Right cardiac atrium (tissue), 5 donors: Measurements from ENCODE around the gene TMPRSS3. TPM values are rescaled to one million over a fixed set of nuclear protein-coding genes. Genes with fewer than 3 reads are reported as not detected.
A peak's percentile ranks its signal among the peaks of the same experiment; 100 is the strongest.

Source experiments
- ATAC-seq, 2 donors: fragments of 200-7000 bp; cut with Tn5 transposase; one replicate each; pipeline versions ENCODE4 v1.8.0 to v1.9.1; 2020; ENCODE audit warnings: moderate library complexity in 2 of 2, mild to moderate bottlenecking in 1 of 2
- DNase-seq, 3 donors: peaks; one replicate each; pipeline ENCODE4 v3.0.0-alpha.2; 2020
- H3K27ac ChIP-seq: one replicate; pipeline ENCODE4 v1.5.1; 2013; ENCODE audit warnings: mild to moderate bottlenecking, low read length, control low read depth, moderate library complexity
- H3K27me3 ChIP-seq: one replicate; pipeline ENCODE4 v1.6.1; 2013; ENCODE audit not compliant: control insufficient read depth, insufficient read depth
- H3K4me1 ChIP-seq: one replicate; pipeline ENCODE4 v1.6.1; 2013; ENCODE audit warnings: low read length; ENCODE audit not compliant: control insufficient read depth, insufficient read depth
- H3K4me3 ChIP-seq: one replicate; pipeline ENCODE4 v1.5.1; 2013; ENCODE audit warnings: low read length, control low read depth
- H3K9me3 ChIP-seq: one replicate; pipeline ENCODE4 v1.6.1; 2013; ENCODE audit warnings: low read length; ENCODE audit not compliant: control insufficient read depth
- WGBS: extraction: QIAGEN DNeasy Blood & Tissue Kit; methylation state at CpG from one replicate; pipeline ENCODE4 v1.1.7; 2013; 5-methylcytosine and 5-hydroxymethylcytosine counted together
- intact Hi-C, 4 donors: fragments of 100-400 bp; cut with DNase I; formaldehyde crosslinking; loops; one replicate each; pipeline versions ENCODE4 v1.11.0 to v1.14.0; 2022 to 2023
- polyA plus RNA-seq: library from polyadenylated mRNA; stranded (reverse); fragments of 200-250 nt; gene quantifications from one replicate; pipeline ENCODE4 v1.2.3, GENCODE V29; 2013
- total RNA-seq, 4 donors: library from RNA; stranded (reverse); fragmentation: NEBNext Ultra II Directional; extraction: Animal tissue kit (Norgen Biotek cat#: 25700); gene quantifications; one replicate each; pipeline ENCODE4 v1.2.1, GENCODE V29; 2021
- donor health status: healthy with polysubstance abuse.
- donor health status: DM: no; HTN: yes; CAD: no.
- donor health status: DM: no; HTN: no; CAD: no.
- donor health status: DM: no; HTN: yes; CAD: no; lungs with severe emphysema.
- donor health status: DM: yes; HTN: yes; CAD: no.

TMPRSS3 gene
- total and polyA plus RNA-seq, 5 donors, result not detected

DNA sequence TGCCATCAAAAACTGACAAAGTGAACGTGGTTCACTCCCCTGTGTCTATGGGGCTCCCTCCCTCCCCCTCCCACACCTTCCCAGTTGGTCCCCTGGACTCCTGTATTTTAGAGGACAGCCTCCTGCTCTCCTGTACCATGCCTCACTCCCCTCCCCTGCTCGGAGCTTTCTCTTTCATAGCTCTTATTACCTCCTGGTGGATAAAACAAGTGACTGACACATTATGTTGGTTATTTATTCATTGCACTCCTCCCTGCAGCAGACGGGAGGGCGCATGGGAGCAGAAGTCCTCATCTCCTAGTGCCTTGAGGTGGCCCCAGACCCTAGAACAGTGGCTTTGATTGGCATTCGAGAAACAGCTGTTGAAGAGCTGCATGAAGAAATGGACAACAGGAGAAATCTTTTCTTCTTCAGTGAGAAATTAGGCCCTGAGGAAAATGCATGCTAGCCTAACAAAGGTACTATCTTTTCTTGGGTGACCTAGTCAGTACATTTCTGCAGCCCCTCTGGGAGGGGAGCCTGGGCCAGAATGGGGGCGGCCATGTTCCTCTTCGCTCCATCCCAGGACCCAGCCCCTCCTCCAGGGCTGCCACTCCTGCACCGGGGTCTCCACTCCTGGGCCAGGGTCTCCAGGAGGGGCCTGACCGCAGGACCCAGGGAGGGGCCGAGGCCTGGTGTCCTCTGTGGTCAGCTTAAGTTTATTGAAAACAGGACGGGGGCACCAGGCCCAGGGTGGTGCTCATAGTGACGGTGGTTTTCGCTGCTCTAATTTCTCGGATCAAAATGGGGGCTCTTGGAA is 28.3 kb downstream of the TMPRSS3 start:
- no peak for DNase-seq
- Histone ChIP-seq H3K27ac (no peak overlapping the region), H3K4me1 (no peaks in the 10 kb centered on the region), H3K27me3 (no peaks in the 10 kb centered on the region), H3K9me3 (no peaks in the 10 kb centered on the region), H3K4me3 (no peak overlapping the region)
- intact Hi-C loops, result no loop called here
- 86% methylated on average over 14 of the region's 14 CpGs for WGBS
- ATAC-seq, result no peak

DNA sequence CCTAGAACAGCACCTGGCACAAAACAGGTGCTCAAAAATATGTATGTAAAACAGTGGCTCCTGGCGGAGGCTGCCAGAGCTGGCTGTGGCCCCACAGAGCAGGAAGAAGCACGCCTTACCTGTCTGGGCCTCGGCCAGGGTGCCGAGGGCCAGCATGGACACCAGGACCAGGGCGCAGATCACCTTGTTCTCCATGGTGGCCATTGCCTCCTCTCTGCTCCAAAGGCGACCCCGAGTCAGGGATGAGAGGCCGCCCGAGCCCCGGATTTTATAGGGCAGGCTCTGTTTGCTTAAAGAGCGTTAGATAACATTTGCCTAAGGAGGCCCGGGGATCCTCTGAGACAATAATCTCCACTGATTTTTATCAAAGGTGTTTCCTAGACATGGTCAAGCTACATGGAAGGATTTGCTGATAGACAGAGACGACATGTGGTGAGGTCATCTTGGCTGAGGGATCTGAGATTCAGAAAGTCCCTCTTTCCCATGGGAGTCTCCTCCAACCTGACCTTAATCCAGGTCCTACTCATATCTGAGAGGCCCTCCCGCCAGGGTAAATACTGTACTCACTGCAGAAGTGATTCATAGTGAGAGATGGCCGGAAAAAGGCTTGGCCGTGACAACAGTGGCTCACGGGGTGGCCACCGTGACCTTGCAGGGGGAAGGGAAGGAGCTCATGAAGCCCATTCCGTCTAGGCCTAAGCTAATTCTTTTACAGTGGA is 29.4 kb downstream of the TMPRSS3 start, which contains the start of gene TFF1:
Gene TFF1, minus strand, starts transcription at position 244 of the 719 bp plus-strand sequence. Its CDS starts 40 bp downstream, at position 204.
- Histone ChIP-seq H3K27ac (no peak within 1 kb of the TSS), H3K9me3 (no peaks in the 10 kb centered on the region), H3K4me1 (no peaks in the 10 kb centered on the region), H3K4me3 (no peak within 1 kb of the TSS), H3K27me3 (no peaks in the 10 kb centered on the region)
- 70% methylated on average over 19 of the region's 19 CpGs for WGBS
- ATAC-seq (peak in 1 of 2 donors; percentile 46), DNase-seq (no peak)
- intact Hi-C loops, result no loop called here

DNA sequence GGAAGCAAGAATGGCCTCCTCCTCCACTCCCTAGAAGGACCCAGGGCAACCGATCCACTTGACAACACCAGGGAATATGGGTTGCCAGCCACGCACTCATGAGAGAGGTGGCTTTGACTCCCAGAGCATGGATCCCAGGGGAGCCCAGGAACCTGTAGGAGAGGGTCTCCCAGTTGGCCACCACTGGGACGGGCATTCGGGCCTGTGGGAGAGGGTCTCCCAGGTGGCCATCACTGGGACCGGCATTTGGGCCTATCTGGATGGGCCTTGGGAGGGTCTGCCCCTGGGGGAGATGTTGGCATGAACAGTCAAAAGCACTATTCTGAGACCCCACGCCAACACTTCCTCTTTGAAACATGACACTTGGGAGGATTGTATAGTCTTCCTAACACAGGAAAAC is 30.1 kb downstream of the TMPRSS3 start:
- ATAC-seq (no peak), DNase-seq (no peak)
- 80% methylated on average over 6 of the region's 6 CpGs for WGBS
- H3K27ac ChIP-seq, result no peak overlapping the region
- intact Hi-C loops, result no loop called here
- no peak overlapping the region for H3K4me3 ChIP-seq
- H3K27me3 ChIP-seq, result no peaks in the 10 kb centered on the region
- H3K9me3 ChIP-seq, result no peaks in the 10 kb centered on the region
- H3K4me1 ChIP-seq, result no peaks in the 10 kb centered on the region

DNA sequence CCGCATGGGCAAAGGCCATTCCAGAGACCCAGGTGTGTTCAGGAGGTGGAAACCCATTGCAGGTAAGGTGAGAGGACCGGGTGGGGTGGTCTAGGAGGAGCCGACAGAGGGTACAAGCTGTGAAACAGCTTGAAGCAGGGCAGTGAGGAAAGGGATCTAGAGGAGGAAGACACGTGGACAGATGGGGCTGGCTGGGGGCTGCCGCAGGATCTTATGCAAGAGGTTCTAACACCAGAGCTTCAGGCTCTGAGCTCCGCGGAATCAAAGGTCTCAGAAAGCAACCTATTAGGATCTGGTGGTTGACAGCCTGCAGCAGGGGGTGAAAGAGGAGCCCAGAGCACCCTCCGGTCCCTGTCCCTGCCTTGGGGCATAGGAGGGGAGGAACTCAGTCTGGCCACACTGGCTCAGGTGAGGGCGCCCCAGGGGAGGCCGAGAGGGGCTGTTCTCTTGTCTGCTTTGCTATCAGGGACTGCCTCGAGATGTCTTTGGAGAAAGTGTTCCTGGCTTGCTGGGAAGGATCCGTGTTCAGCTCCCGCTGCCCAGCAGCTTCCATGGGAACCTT is 31.5 kb downstream of the TMPRSS3 start:
- WGBS, result 69% methylated on average over 13 of the region's 13 CpGs
- intact Hi-C loops, result no loop called here
- Histone ChIP-seq H3K4me1 (no peaks in the 10 kb centered on the region), H3K27ac (no peak overlapping the region), H3K27me3 (no peaks in the 10 kb centered on the region), H3K4me3 (no peak overlapping the region), H3K9me3 (no peaks in the 10 kb centered on the region)
- no peak for DNase-seq
- no peak for ATAC-seq

DNA sequence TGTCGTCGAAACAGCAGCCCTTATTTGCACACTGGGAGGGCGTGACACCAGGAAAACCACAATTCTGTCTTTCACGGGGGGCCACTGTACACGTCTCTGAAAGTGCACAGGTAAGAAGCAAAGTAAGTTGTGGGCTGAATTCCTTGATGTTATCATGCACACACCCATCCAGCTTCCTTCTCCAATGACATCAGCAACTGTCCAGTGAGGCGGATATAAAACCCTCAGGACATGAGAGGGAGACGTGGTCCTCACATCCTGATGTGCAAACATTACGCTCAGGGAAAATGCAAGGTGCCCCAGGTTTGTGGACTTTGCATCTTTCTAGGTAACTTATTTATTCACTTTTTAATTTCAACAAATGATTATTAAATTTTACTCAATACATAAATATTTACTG is 32.5 kb downstream of the TMPRSS3 start:
- no peaks in the 10 kb centered on the region for H3K27me3 ChIP-seq
- H3K4me1 ChIP-seq, result no peaks in the 10 kb centered on the region
- intact Hi-C loops, result no loop called here
- no peak for DNase-seq
- WGBS, result 73% methylated on average over 8 of the region's 8 CpGs
- ATAC-seq, result no peak
- H3K27ac ChIP-seq, result no peak overlapping the region
- H3K9me3 ChIP-seq, result no peaks in the 10 kb centered on the region
- H3K4me3 ChIP-seq, result no peak overlapping the region

DNA sequence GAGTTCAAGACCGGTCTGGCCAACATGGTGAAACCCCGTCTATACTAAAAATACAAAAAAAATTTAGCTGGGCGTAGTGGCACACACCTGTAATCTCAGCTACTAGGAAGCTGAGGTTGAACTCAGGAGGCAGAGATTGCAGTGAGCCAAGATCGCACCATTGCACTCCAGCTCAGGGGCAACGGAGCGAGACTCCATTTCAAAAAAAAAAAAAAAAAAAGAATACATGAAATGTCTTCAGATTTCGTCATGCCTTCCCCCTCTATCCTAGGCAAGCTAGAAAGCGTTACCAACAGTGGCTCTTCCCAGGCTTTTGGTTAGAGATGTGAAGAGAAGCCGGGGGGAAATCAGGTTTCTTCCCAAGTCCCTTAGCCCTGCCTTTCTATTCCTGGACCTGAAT is 33.2 kb downstream of the TMPRSS3 start:
- WGBS, result 68% methylated on average over 9 of the region's 9 CpGs
- Histone ChIP-seq H3K4me1 (no peaks in the 10 kb centered on the region), H3K27me3 (no peaks in the 10 kb centered on the region), H3K4me3 (no peak overlapping the region), H3K27ac (no peak overlapping the region), H3K9me3 (no peaks in the 10 kb centered on the region)
- no peak for ATAC-seq
- intact Hi-C loops, result no loop called here
- no peak for DNase-seq

DNA sequence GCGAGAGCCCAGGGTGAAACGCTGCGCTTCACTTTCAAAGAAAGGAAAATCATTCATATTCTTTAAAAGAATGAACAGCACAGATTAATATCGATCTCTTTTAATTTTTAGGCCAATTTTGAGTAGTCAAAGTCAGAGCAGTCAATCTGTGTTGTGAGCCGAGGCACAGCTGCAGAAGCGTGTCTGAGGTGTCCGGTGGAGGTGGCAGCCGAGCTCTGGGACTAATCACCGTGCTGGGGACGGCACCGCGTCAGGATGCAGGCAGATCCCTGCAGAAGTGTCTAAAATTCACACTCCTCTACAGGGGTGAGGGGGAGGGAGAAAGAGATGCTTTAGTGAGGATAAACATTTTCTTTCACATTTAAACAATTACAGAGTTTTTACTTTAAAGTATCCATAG is 33.7 kb downstream of the TMPRSS3 start:
- H3K4me3 ChIP-seq, result no peak overlapping the region
- H3K4me1 ChIP-seq, result no peaks in the 10 kb centered on the region
- intact Hi-C loops, result no loop called here
- DNase-seq, result no peak
- no peaks in the 10 kb centered on the region for H3K9me3 ChIP-seq
- H3K27me3 ChIP-seq, result no peaks in the 10 kb centered on the region
- 73% methylated on average over 12 of the region's 12 CpGs for WGBS
- ATAC-seq, result no peak
- no peak overlapping the region for H3K27ac ChIP-seq

DNA sequence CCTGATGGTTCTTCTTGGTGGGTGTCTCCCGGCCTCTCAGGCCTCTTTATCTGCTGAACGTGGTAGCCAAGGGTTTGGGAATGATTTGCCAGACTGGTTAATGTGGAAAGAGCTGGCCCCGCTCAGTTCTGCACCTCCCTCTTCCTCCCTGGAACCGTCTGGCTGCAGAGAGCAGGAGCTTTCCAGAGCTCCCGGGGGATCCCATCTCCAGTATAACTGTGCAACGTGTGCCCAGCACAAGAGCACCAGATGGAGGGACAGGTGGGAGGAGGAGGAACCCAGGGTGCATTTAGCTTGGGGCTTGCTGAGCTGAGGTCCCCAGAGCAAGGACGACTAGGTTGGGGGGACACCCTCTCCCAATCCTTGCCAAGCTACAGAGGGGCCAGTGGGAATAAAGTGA is 34.6 kb downstream of the TMPRSS3 start:
- WGBS, result 34% methylated on average over 7 of the region's 7 CpGs
- no peaks in the 10 kb centered on the region for H3K9me3 ChIP-seq
- intact Hi-C loops, result no loop called here
- H3K27me3 ChIP-seq, result no peaks in the 10 kb centered on the region
- no peak overlapping the region for H3K27ac ChIP-seq
- no peak overlapping the region for H3K4me3 ChIP-seq
- DNase-seq (no peak), ATAC-seq (no peak)
- no peaks in the 10 kb centered on the region for H3K4me1 ChIP-seq

DNA sequence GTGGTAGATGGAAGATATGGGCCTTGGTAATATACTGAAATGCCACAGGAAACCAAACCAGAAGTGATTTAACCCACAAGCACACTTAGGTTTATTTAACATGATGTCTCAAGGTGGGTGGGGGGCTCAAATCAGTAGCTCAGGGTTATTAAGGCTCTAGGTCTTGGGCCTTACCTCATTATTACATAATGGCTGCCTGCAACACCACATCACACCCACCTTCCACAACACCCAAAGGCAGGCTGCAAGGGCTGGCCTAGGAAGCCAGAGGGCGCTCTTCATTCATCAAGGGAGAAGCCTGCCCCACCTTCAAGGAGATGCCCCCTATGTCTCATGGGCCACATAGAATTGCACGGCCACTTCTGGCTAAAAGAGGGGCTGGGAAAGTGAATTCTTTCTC is 35.5 kb downstream of the TMPRSS3 start:
- no peak overlapping the region for H3K4me3 ChIP-seq
- H3K27me3 ChIP-seq, result no peaks in the 10 kb centered on the region
- no peaks in the 10 kb centered on the region for H3K4me1 ChIP-seq
- intact Hi-C loops, result no loop called here
- 64% methylated on average over 2 of the region's 2 CpGs for WGBS
- no peaks in the 10 kb centered on the region for H3K9me3 ChIP-seq
- H3K27ac ChIP-seq, result no peak overlapping the region
- no peak for DNase-seq
- ATAC-seq, result no peak

DNA sequence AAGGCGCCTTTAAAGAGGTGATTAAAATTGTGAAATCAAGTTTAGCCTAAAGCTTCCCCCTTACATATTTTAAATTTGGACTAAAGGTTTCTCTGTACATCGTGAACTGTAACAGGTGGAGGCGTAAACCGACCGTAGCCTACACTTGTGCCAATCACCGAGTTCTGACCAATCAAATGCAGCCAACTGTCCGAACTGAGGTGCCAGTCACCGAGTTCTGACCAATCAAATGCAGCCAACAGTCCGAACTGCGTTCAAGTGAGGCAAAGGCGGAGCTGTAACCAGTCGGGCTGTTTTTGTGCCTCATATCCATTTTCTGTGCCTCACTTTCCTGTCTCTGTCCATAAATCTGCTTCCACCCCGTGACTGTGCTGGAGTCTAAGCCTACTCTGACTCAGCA is 36.9 kb downstream of the TMPRSS3 start:
- no peak overlapping the region for H3K27ac ChIP-seq
- H3K4me3 ChIP-seq, result no peak overlapping the region
- intact Hi-C loops, result no loop called here
- 85% methylated on average over 13 of the region's 13 CpGs for WGBS
- H3K9me3 ChIP-seq, result no peaks in the 10 kb centered on the region
- H3K4me1 ChIP-seq, result no peaks in the 10 kb centered on the region
- no peaks in the 10 kb centered on the region for H3K27me3 ChIP-seq
- no peak for DNase-seq
- no peak for ATAC-seq

DNA sequence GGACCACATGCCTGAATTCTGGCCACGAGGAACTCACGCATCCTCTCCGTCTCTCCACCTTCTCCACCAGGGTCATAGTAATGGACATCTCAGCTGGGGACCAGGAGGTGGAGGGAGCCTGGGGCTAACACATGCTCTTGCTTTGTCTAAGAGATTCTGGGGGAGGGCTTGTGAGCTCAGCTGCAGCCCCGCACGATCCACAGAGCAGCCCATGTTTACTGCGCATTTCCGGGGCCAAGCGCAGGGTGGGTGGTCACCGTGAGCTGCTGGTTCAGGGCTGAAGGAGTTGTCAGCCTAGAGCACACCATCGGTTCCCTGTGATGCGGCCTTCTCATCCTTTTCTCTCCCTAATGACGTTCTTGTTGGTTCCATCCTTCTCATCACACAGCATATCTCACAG is 37.6 kb downstream of the TMPRSS3 start:
- ATAC-seq, result no peak
- Histone ChIP-seq H3K9me3 (no peaks in the 10 kb centered on the region), H3K4me1 (no peaks in the 10 kb centered on the region), H3K4me3 (no peak overlapping the region), H3K27ac (no peak overlapping the region), H3K27me3 (no peaks in the 10 kb centered on the region)
- WGBS, result 93% methylated on average over 12 of the region's 12 CpGs
- no peak for DNase-seq
- intact Hi-C loops, result no loop called here
